DOHH2 (cell line): ENCODE data around the gene DSCAM.

ENCODE experiments used
- H3F3A ChIP-seq: fragments of 200-600 bp; sonication (generic), shearing (Covaris generic); 2 replicates; pipeline ENCODE4 v1.6.0; 2016; ENCODE audit warnings: antibody characterized with exemption, mild to moderate bottlenecking; ENCODE audit not compliant: control insufficient read depth, insufficient read depth
- H3K27ac ChIP-seq: fragments of 200-600 bp; sonication (generic); 2 replicates; pipeline ENCODE4 v1.5.1; 2014; ENCODE audit warnings: low read depth, mild to moderate bottlenecking, low read length, moderate library complexity
- H3K27me3 ChIP-seq: fragments of 200-600 bp; sonication (generic); 2 replicates; pipeline ENCODE4 v1.6.1; 2014; ENCODE audit warnings: mild to moderate bottlenecking, low read length, mixed read lengths; ENCODE audit not compliant: control insufficient read depth
- H3K36me3 ChIP-seq: fragments of 200-600 bp; sonication (generic); 2 replicates; pipeline ENCODE4 v1.6.1; 2014; ENCODE audit warnings: mild to moderate bottlenecking, low read length, moderate library complexity, mixed read lengths; ENCODE audit not compliant: control insufficient read depth
- H3K4me1 ChIP-seq: fragments of 200-600 bp; sonication (generic); 2 replicates; pipeline ENCODE4 v1.6.1; 2014; ENCODE audit warnings: mild to moderate bottlenecking, low read length, mixed read lengths; ENCODE audit not compliant: control insufficient read depth
- H3K4me2 ChIP-seq: fragments of 200-600 bp; sonication (generic); 2 replicates; pipeline ENCODE4 v1.6.0; 2014; ENCODE audit warnings: mild to moderate bottlenecking, low read length, moderate library complexity
- H3K4me3 ChIP-seq: fragments of 200-600 bp; sonication (generic); 2 replicates; pipeline ENCODE4 v1.5.1; 2014; ENCODE audit warnings: mild to moderate bottlenecking, low read length, mixed read lengths
- H3K79me2 ChIP-seq: fragments of 200-600 bp; sonication (generic); 2 replicates; pipeline ENCODE4 v1.6.1; 2014; ENCODE audit warnings: mild to moderate bottlenecking, low read length, mixed read lengths; ENCODE audit not compliant: control insufficient read depth
- H3K9me2 ChIP-seq: fragments of 200-600 bp; sonication (generic); replicated peaks from 2 replicates; pipeline ENCODE4 v1.6.1; 2014; ENCODE audit warnings: mild to moderate bottlenecking, low read length, mixed read lengths; ENCODE audit not compliant: control insufficient read depth
- H3K9me3 ChIP-seq: fragments of 200-600 bp; sonication (generic); 2 replicates; pipeline ENCODE4 v1.6.1; 2014; ENCODE audit warnings: antibody characterized with exemption, low read length, mixed read lengths; ENCODE audit not compliant: control insufficient read depth, insufficient read depth
- H4K20me1 ChIP-seq: fragments of 200-600 bp; sonication (generic); 2 replicates; pipeline ENCODE4 v1.6.0; 2014; ENCODE audit warnings: low read depth, mild to moderate bottlenecking, antibody characterized with exemption, low read length, moderate library complexity; ENCODE audit not compliant: control insufficient read depth, insufficient read depth
- CTCF ChIP-seq: fragments of 200-600 bp; sonication (generic); IDR thresholded peaks from one replicate; pipeline ENCODE4 v1.5.1; 2014; ENCODE audit warnings: antibody characterized with exemption, mild to moderate bottlenecking, low read depth, low read length; ENCODE audit not compliant: poor library complexity, severe bottlenecking
- EZH2phosphoT487 ChIP-seq: fragments of 200-600 bp; sonication (generic); IDR thresholded peaks from 2 replicates; pipeline ENCODE4 v1.6.1; 2017; ENCODE audit warnings: borderline replicate concordance, mild to moderate bottlenecking, antibody characterized with exemption, low read length, moderate library complexity, mixed read lengths

The DSCAM gene

GRCh38 chr21:40070871-40071270 is 776.1 kb downstream of the DSCAM start:
- Histone ChIP-seq H3K4me2 (no peak overlapping the region), H3K4me1 (no peaks in the 10 kb centered on the region), H3K36me3 (no peaks in the 10 kb centered on the region), H3K9me3 (no peaks in the 10 kb centered on the region), H3K27me3 (no peaks in the 10 kb centered on the region), H4K20me1 (no peaks in the 10 kb centered on the region), H3K27ac (no peak overlapping the region), H3K4me3 (no peak overlapping the region), H3K9me2 (no peaks in the 10 kb centered on the region), H3K79me2 (no peaks in the 10 kb centered on the region), H3F3A (no peaks in the 10 kb centered on the region)
- TF ChIP-seq EZH2phosphoT487 (no peak), CTCF (no peak)

- TF ChIP-seq CTCF = no peak
- no peak for TF ChIP-seq EZH2phosphoT487
- Histone ChIP-seq H3K9me2 (no peaks in the 10 kb centered on the region), H3K36me3 (no peaks in the 10 kb centered on the region), H4K20me1 (no peaks in the 10 kb centered on the region), H3K79me2 (no peaks in the 10 kb centered on the region), H3K4me3 (no peak overlapping the region), H3K4me2 (no peak overlapping the region), H3K9me3 (no peaks in the 10 kb centered on the region), H3K4me1 (no peaks in the 10 kb centered on the region), H3K27me3 (no peaks in the 10 kb centered on the region), H3F3A (no peaks in the 10 kb centered on the region), H3K27ac (no peak overlapping the region)
These were observed 779.2 kb downstream of the DSCAM start for GRCh38 chr21:40067751-40068150.

- Histone ChIP-seq H4K20me1 (no peaks in the 10 kb centered on the region), H3K79me2 (no peaks in the 10 kb centered on the region)
These were observed 780.7 kb downstream of the DSCAM start for GRCh38 chr21:40066221-40066620.

More at GRCh38 chr21:40066221-40066620, 780.7 kb downstream of the DSCAM start:
- Histone ChIP-seq H3K36me3 (no peaks in the 10 kb centered on the region), H3K4me3 (no peak overlapping the region), H3K27ac (no peak overlapping the region), H3K4me1 (no peaks in the 10 kb centered on the region), H3F3A (no peaks in the 10 kb centered on the region), H3K4me2 (no peak overlapping the region), H3K9me3 (no peaks in the 10 kb centered on the region), H3K9me2 (no peaks in the 10 kb centered on the region), H3K27me3 (no peaks in the 10 kb centered on the region)
- no peak for TF ChIP-seq EZH2phosphoT487
- TF ChIP-seq CTCF = no peak
